SU-DHL-6 (cell line): ENCODE results near the gene MTFMT.

ENCODE experiments used
- CTCF ChIP-seq: fragments of 200-600 bp; sonication (generic); IDR thresholded peaks from one replicate; pipeline ENCODE4 v1.5.1; 2017; ENCODE audit warnings: antibody characterized with exemption, mild to moderate bottlenecking, low read length, moderate library complexity; ENCODE audit not compliant: insufficient read depth, poor library complexity, severe bottlenecking
- EZH2phosphoT487 ChIP-seq: fragments of 200-600 bp; sonication (generic), shearing (Covaris generic); conservative IDR thresholded peaks from 2 replicates; pipeline ENCODE4 v1.6.1; 2018; ENCODE audit warnings: mild to moderate bottlenecking, antibody characterized with exemption, low read length, moderate library complexity, mixed read lengths

- no peak for TF ChIP-seq CTCF
- no peak for TF ChIP-seq EZH2phosphoT487
Measured at GRCh38 chr15:65058394-65059368, 29.2 kb upstream of the MTFMT start.
